MM.1S (cell line): ENCODE data around the gene COBLL1.

ENCODE experiments used
- DNase-seq: peaks from one replicate; pipeline ENCODE4 v3.0.0-alpha.2; 2015
- H2AFZ ChIP-seq: fragments of 300-600 bp; sonication (generic); 2 replicates; pipeline ENCODE4 v1.6.0; 2016; ENCODE audit warnings: antibody characterized with exemption, low read length
- H3F3A ChIP-seq: fragments of 300-600 bp; sonication (generic); 2 replicates; pipeline ENCODE4 v1.6.1; 2016; ENCODE audit warnings: mild to moderate bottlenecking, antibody characterized with exemption, low read length, moderate library complexity, mixed read lengths; ENCODE audit not compliant: insufficient read depth
- H3K27ac ChIP-seq: fragments of 300-600 bp; sonication (generic); 2 replicates; pipeline ENCODE4 v1.5.1; 2016; ENCODE audit warnings: mild to moderate bottlenecking, low read length
- H3K27me3 ChIP-seq: fragments of 300-600 bp; sonication (generic); replicated peaks from 2 replicates; pipeline ENCODE4 v1.6.0; 2016; ENCODE audit warnings: low read length; ENCODE audit not compliant: insufficient read depth
- H3K36me3 ChIP-seq: fragments of 300-600 bp; sonication (generic); replicated peaks from 2 replicates; pipeline ENCODE4 v1.6.1; 2016; ENCODE audit warnings: mild to moderate bottlenecking, low read length, mixed read lengths; ENCODE audit not compliant: insufficient read depth
- H3K4me1 ChIP-seq: fragments of 300-600 bp; sonication (generic); 2 replicates; pipeline ENCODE4 v1.6.1; 2016; ENCODE audit warnings: low read length, mixed read lengths
- H3K4me2 ChIP-seq: fragments of 300-600 bp; sonication (generic); 2 replicates; pipeline ENCODE4 v1.6.0; 2016; ENCODE audit warnings: low read depth, low read length
- H3K4me3 ChIP-seq: fragments of 300-600 bp; sonication (generic); 2 replicates; pipeline ENCODE4 v1.5.1; 2016; ENCODE audit warnings: low read length, mixed read lengths
- H3K79me2 ChIP-seq: fragments of 300-600 bp; sonication (generic); 2 replicates; pipeline ENCODE4 v1.6.1; 2016; ENCODE audit warnings: mixed run types, low read length, mixed read lengths
- H3K9ac ChIP-seq: fragments of 300-600 bp; sonication (generic); 2 replicates; pipeline ENCODE4 v1.6.1; 2016; ENCODE audit warnings: low read length, mixed read lengths
- H3K9me2 ChIP-seq: fragments of 300-600 bp; sonication (generic); replicated peaks from 2 replicates; pipeline ENCODE4 v1.6.1; 2016; ENCODE audit warnings: mild to moderate bottlenecking, low read length, mixed read lengths; ENCODE audit not compliant: insufficient read depth
- H3K9me3 ChIP-seq: fragments of 300-600 bp; sonication (generic); replicated peaks from 2 replicates; pipeline ENCODE4 v1.6.1; 2016; ENCODE audit warnings: mild to moderate bottlenecking, low read length, mixed read lengths; ENCODE audit not compliant: insufficient read depth
- H4K20me1 ChIP-seq: fragments of 300-600 bp; sonication (generic); 2 replicates; pipeline ENCODE4 v1.6.1; 2016; ENCODE audit warnings: mild to moderate bottlenecking, low read length, moderate library complexity, mixed read lengths; ENCODE audit not compliant: insufficient read depth
- CTCF ChIP-seq: fragments of 300-600 bp; sonication (generic); IDR thresholded peaks from 2 replicates; pipeline ENCODE4 v1.5.1; 2016; ENCODE audit warnings: antibody characterized with exemption, low read length, mixed read lengths
- EZH2 ChIP-seq: fragments of 300-600 bp; sonication (generic); optimal IDR thresholded peaks from 2 replicates; pipeline ENCODE3; 2017; ENCODE audit warnings: low read depth, mild to moderate bottlenecking, antibody characterized with exemption, low read length, mixed read lengths
- EZH2phosphoT487 ChIP-seq: fragments of 300-600 bp; sonication (generic); IDR thresholded peaks from 2 replicates; pipeline ENCODE4 v1.6.1; 2018; ENCODE audit warnings: antibody characterized with exemption, low read length

The COBLL1 gene

GRCh38 chr2:164678631-164679149 is 162.9 kb downstream of the COBLL1 start:
- H3K4me2 ChIP-seq = no peak overlapping the region
- no peaks in the 10 kb centered on the region for H4K20me1 ChIP-seq
- TF ChIP-seq EZH2phosphoT487 (no peak), CTCF (no peak), EZH2 (no peak)
- H3K9me3 ChIP-seq = no peaks in the 10 kb centered on the region
- H3F3A ChIP-seq = no peaks in the 10 kb centered on the region
- no peak overlapping the region for H3K27ac ChIP-seq
- DNase-seq = no peak
- 0 out of 2 replicates have a peak, but pooled peaks cover 4% of the 10 kb centered on the region for H3K4me1 ChIP-seq
- H3K9ac ChIP-seq = no peak overlapping the region
- no peak overlapping the region for H2AFZ ChIP-seq
- H3K27me3 ChIP-seq = no peaks in the 10 kb centered on the region
- H3K79me2 ChIP-seq = no peaks in the 10 kb centered on the region
- H3K9me2 ChIP-seq = no peaks in the 10 kb centered on the region; the same call in 1 of the 2 replicates
- H3K36me3 ChIP-seq = no peaks in the 10 kb centered on the region
- no peak overlapping the region for H3K4me3 ChIP-seq

- no peak for TF ChIP-seq EZH2phosphoT487
- no peak for TF ChIP-seq CTCF
- no peak for TF ChIP-seq EZH2
- no peak for DNase-seq
- H2AFZ ChIP-seq = no peak overlapping the region
These were observed 163.9 kb downstream of the COBLL1 start for GRCh38 chr2:164677733-164678132.

GRCh38 chr2:164677271-164677670 is 164.4 kb downstream of the COBLL1 start:
- Histone ChIP-seq H3K9ac (no peak overlapping the region), H3K36me3 (no peaks in the 10 kb centered on the region), H3K79me2 (no peaks in the 10 kb centered on the region), H3F3A (no peaks in the 10 kb centered on the region), H3K9me3 (no peaks in the 10 kb centered on the region), H3K27ac (no peak overlapping the region), H3K4me1 (0 out of 2 replicates have a peak, but pooled peaks cover 4% of the 10 kb centered on the region), H3K27me3 (no peaks in the 10 kb centered on the region), H3K9me2 (no peaks in the 10 kb centered on the region; the same call in 1 of the 2 replicates), H4K20me1 (no peaks in the 10 kb centered on the region), H3K4me2 (no peak overlapping the region), H2AFZ (no peak overlapping the region), H3K4me3 (no peak overlapping the region)
- TF ChIP-seq EZH2 = no peak
- TF ChIP-seq EZH2phosphoT487 = no peak
- TF ChIP-seq CTCF = no peak
- no peak for DNase-seq

More at GRCh38 chr2:164677733-164678132, 163.9 kb downstream of the COBLL1 start:
- Histone ChIP-seq H3K9me3 (no peaks in the 10 kb centered on the region), H3K27me3 (no peaks in the 10 kb centered on the region), H3K9ac (no peak overlapping the region), H3K4me2 (no peak overlapping the region), H3K9me2 (no peaks in the 10 kb centered on the region; the same call in 1 of the 2 replicates), H3K79me2 (no peaks in the 10 kb centered on the region), H3K4me3 (no peak overlapping the region), H4K20me1 (no peaks in the 10 kb centered on the region), H3K4me1 (0 out of 2 replicates have a peak, but pooled peaks cover 4% of the 10 kb centered on the region), H3K27ac (no peak overlapping the region), H3K36me3 (no peaks in the 10 kb centered on the region), H3F3A (no peaks in the 10 kb centered on the region)
